PFSK-1 (cell line): Measurements from ENCODE around the gene CAMK1D.

ENCODE experiments used
- POLR2AphosphoS5 ChIP-seq: IDR thresholded peaks from 2 replicates; pipeline ENCODE4 v1.6.1; 2012; ENCODE audit warnings: low read depth, mild to moderate bottlenecking, control low read depth, low read length, moderate library complexity
- TF ChIP-seq, protein P1 (sequence below), 2 experiments: IDR thresholded peaks; 2 replicates each; pipeline versions ENCODE4 v1.6.1 to v1.8.0; 2011 to 2012; ENCODE audit warnings: low read depth in 2 of 2, low read length in 2 of 2, control low read depth in 1 of 2, inconsistent platforms in 1 of 2, mild to moderate bottlenecking in 1 of 2, moderate library complexity in 1 of 2; ENCODE audit not compliant: insufficient read depth in 1 of 2

DNA sequence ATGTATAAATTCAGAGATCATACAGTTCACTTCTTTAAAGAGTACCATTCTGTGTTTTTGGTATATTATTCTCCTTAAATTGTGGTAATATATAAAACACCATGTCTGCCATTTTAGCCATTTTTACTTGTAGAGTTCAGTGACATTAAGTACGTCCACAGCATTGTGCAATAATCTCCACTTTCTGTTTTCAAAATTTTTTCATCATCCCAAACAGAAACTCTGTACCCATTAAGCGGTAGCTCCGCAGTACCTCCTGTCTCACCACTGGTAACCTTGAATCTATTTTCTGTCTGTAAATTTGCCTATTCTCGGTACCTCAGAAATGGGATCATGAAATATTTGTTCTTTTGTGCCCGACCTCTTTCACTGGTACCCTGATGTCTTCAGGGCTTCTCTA, 60.3 kb downstream of the CAMK1D start:
- no peak for TF ChIP-seq POLR2AphosphoS5
- TF ChIP-seq, protein P1, sequence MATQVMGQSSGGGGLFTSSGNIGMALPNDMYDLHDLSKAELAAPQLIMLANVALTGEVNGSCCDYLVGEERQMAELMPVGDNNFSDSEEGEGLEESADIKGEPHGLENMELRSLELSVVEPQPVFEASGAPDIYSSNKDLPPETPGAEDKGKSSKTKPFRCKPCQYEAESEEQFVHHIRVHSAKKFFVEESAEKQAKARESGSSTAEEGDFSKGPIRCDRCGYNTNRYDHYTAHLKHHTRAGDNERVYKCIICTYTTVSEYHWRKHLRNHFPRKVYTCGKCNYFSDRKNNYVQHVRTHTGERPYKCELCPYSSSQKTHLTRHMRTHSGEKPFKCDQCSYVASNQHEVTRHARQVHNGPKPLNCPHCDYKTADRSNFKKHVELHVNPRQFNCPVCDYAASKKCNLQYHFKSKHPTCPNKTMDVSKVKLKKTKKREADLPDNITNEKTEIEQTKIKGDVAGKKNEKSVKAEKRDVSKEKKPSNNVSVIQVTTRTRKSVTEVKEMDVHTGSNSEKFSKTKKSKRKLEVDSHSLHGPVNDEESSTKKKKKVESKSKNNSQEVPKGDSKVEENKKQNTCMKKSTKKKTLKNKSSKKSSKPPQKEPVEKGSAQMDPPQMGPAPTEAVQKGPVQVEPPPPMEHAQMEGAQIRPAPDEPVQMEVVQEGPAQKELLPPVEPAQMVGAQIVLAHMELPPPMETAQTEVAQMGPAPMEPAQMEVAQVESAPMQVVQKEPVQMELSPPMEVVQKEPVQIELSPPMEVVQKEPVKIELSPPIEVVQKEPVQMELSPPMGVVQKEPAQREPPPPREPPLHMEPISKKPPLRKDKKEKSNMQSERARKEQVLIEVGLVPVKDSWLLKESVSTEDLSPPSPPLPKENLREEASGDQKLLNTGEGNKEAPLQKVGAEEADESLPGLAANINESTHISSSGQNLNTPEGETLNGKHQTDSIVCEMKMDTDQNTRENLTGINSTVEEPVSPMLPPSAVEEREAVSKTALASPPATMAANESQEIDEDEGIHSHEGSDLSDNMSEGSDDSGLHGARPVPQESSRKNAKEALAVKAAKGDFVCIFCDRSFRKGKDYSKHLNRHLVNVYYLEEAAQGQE (IDR thresholded peaks at IDR 0.05; ENCODE audit: insufficient read depth in 1 of 2, low read depth in 2 of 2, low read length in 2 of 2), result no peak
